ENCODE data around the gene ZNF367. TPM values are rescaled to one million over a fixed set of nuclear protein-coding genes. Genes with fewer than 3 reads are reported as not detected.

The ZNF367 gene
- total and polyA plus RNA-seq, 9 of the 15 experiments (the other 6 are each of a cell fraction or from before 2014, with no cell fraction given), result 2.7 to 14.4 (median 10.0) TPM

GRCh38 chr9:96413302-96414221 is 4.6 kb downstream of the ZNF367 start (continued):
- TF ChIP-seq CTCF (IDR thresholded peaks at IDR 0.05 in 2 of 3, conservative IDR thresholded peaks at IDR 0.05 in 1 of 3; ENCODE audit: insufficient read depth in 2 of 3, low read depth in 1 of 3, low read length in 3 of 3) (no peak), ESRRA (IDR thresholded peaks at IDR 0.05; ENCODE audit: borderline replicate concordance, low read depth) (no peak), CREB5 (CRISPR knock-in tag; IDR thresholded peaks at IDR 0.05) (no peak), ZC3H11A (IDR thresholded peaks at IDR 0.05; ENCODE audit: low read depth, low read length) (no peak), ZNF639 (CRISPR knock-in tag; conservative IDR thresholded peaks at IDR 0.05 in 1 of 2, IDR thresholded peaks at IDR 0.05 in 1 of 2) (peak in 1 of 2 experiments; percentile 44; a peak in 1 of 4 replicates), FIP1L1 (IDR thresholded peaks at IDR 0.05; ENCODE audit: low read depth, low read length, poor library complexity, severe bottlenecking) (no peak), FOXM1 (IDR thresholded peaks at IDR 0.05; ENCODE audit: low read depth) (no peak), FOXM1 (CRISPR knock-in tag; IDR thresholded peaks at IDR 0.05; ENCODE audit: low read depth) (no peak), ZBTB11 (CRISPR knock-in tag; IDR thresholded peaks at IDR 0.05) (no peak), CC2D1A (IDR thresholded peaks at IDR 0.05) (no peak), CGGBP1 (CRISPR knock-in tag; IDR thresholded peaks at IDR 0.05) (no peak), NFIC (IDR thresholded peaks at IDR 0.05) (no peak), ATF3 (IDR thresholded peaks at IDR 0.05) (no peak), ATF3 (CRISPR knock-in tag; conservative IDR thresholded peaks at IDR 0.05) (no peak), MAFK (IDR thresholded peaks at IDR 0.05; ENCODE audit: low read length) (peak; percentile 99), ZNF165 (CRISPR knock-in tag; IDR thresholded peaks at IDR 0.05; ENCODE audit: borderline replicate concordance) (no peak)

All from K562 (cell line).